Motor neuron (in vitro differentiated cells): Measurements from ENCODE around the gene MB. TPM values are rescaled to one million over a fixed set of nuclear protein-coding genes. Genes with fewer than 3 reads are reported as not detected.

ENCODE experiments used
- ATAC-seq, 8 experiments: fragments of 200-7000 bp; cut with Tn5 transposase; replicated peaks in 6 of 8; 2 replicates each; pipeline ENCODE4 v1.8.0; 2021; ENCODE audit warnings: mild to moderate bottlenecking in 8 of 8, moderate library complexity in 8 of 8
- H3K27ac ChIP-seq, 2 donors: fragments of 250-450 bp; sonication (Bioruptor Pico); 2 replicates each; pipeline ENCODE4 v1.9.0; 2021; ENCODE audit warnings: antibody characterized with exemption in 2 of 2, mild to moderate bottlenecking in 2 of 2, moderate library complexity in 1 of 2
- H3K4me1 ChIP-seq, 2 donors: fragments of 250-450 bp; sonication (Bioruptor Pico); replicated peaks in 1 of 2; 2 replicates each; pipeline ENCODE4 v1.6.1; 2021; ENCODE audit warnings: antibody characterized with exemption in 2 of 2, mild to moderate bottlenecking in 2 of 2, moderate library complexity in 1 of 2
- H3K4me3 ChIP-seq, 5 donors: fragments of 250-450 bp; sonication (Bioruptor Pico); 2 replicates each; pipeline ENCODE4 v1.9.0; 2021; ENCODE audit warnings: antibody characterized with exemption in 5 of 5, mild to moderate bottlenecking in 5 of 5, moderate library complexity in 4 of 5
- WGBS, 10 experiments: fragments of 450-650 bp; shearing (Covaris generic); methylation state at CpG; one replicate each; pipeline ENCODE4 v1.0.0; 2022; 5-methylcytosine and 5-hydroxymethylcytosine counted together
- in situ Hi-C, 9 experiments: fragments of 400-800 bp; cut with MboI; loops; one replicate each; pipeline ENCODE4 v1.15.0; 2021; ENCODE audit warnings: low sequenced_read_pairs in 9 of 9, low pct_unique_long_range_greater_than_20kb in 2 of 9; ENCODE audit not compliant: unreplicated experiment in 9 of 9
- total RNA-seq, 8 experiments: library from RNA; unstranded; fragments of 300-600 nt; gene quantifications; 2 replicates each; pipeline versions ENCODE4 v1.2.3 to v1.2.4, GENCODE V29; 2022

Gene MB
- total RNA-seq, 8 experiments from 2014 or later: 0.73 to 1.5 (median 0.76) TPM; not detected in 5

DNA sequence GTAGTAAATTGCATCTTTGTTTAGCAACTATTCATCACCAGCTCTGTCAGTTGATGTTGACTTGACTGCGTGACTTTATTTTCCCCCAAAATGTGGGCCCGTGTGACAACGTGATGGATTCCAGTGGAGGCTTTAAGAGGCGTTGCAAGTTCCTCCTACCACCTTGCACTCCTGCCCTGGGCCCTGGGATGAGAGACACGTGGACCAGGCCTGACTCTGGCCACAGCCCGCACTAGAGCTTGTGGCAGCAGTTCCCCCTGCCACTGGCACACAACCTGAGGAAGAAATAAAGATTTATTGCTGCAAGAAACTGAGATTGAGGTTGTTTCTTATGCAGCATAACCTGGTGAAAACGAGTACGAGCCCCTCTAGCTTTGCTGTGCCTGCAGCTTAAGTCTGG, 44.6 kb downstream of the MB start:
- in situ Hi-C loops: no loop called here
- H3K4me1 ChIP-seq: peaks cover 18 to 26% of the 10 kb centered on the region in 2 donors
- no peak overlapping the region for H3K27ac ChIP-seq
- 40 to 79% (median 71%) methylated on average over 1 to 7 of the region's 8 CpGs; no CpG with 5 or more reads in 4 of the 10 experiments for WGBS, 10 experiments
- ATAC-seq: no peak
- no peak overlapping the region for H3K4me3 ChIP-seq

DNA sequence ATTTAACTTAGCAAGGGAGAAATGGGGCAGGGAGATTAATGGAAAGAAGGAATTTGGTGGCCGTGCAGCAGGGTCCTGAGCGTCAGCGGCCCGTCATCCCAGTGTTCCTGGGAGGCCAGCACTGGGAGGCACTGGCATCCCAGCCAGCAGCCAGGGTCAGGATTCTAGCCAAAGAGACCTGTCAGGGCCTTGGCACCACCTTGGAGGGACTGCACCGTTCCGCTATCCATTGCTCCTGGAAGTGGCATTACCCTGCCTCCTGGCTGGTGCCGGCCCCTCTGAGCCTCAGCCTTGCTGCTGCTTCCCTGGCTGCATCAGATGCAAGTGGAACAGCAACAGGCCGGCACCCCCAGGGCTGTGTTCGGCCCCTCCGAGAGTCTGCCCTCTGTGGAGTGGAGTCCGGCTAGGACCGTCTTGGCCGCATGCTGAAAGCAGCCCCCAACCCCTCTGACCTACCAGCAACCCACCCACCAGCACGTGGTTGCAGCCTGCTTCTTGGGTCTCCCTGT, 46.4 kb downstream of the MB start:
- in situ Hi-C loops: no loop called here
- no peak for ATAC-seq
- Histone ChIP-seq H3K4me1 (peaks cover 27 to 36% of the 10 kb centered on the region in 2 donors), H3K27ac (no peak overlapping the region), H3K4me3 (no peak overlapping the region)
- WGBS, 10 experiments: 80 to 89% (median 83%) methylated on average over 2 to 5 of the region's 14 CpGs; no CpG with 5 or more reads in 7 of the 10 experiments

DNA sequence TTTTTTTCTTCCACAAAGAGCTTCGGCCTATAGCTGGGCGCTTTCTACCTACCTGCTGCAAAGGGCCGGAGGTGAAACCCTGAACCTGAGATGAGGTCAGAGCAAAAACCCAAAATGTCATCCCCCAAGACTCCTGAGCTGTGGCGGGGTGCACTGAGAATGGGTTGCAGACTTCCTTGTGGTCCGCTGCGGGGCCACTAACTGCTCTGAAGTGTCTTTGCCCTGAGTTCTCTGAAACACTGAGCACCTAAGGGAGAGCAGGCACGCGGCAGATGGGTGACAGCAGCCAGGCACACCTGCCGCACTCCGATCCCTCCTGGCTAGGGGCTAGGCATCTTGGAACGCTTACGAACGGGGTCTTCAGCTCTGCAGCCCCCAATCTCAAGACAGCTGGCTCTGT, 47.2 kb downstream of the MB start:
- no peak for ATAC-seq
- H3K27ac ChIP-seq: no peak overlapping the region
- H3K4me1 ChIP-seq: peaks cover 27 to 36% of the 10 kb centered on the region in 2 donors
- in situ Hi-C loops: no loop called here
- WGBS, 10 experiments: 77 to 100% (median 91%) methylated on average over 1 to 6 of the region's 13 CpGs; no CpG with 5 or more reads in 4 of the 10 experiments
- no peak overlapping the region for H3K4me3 ChIP-seq

DNA sequence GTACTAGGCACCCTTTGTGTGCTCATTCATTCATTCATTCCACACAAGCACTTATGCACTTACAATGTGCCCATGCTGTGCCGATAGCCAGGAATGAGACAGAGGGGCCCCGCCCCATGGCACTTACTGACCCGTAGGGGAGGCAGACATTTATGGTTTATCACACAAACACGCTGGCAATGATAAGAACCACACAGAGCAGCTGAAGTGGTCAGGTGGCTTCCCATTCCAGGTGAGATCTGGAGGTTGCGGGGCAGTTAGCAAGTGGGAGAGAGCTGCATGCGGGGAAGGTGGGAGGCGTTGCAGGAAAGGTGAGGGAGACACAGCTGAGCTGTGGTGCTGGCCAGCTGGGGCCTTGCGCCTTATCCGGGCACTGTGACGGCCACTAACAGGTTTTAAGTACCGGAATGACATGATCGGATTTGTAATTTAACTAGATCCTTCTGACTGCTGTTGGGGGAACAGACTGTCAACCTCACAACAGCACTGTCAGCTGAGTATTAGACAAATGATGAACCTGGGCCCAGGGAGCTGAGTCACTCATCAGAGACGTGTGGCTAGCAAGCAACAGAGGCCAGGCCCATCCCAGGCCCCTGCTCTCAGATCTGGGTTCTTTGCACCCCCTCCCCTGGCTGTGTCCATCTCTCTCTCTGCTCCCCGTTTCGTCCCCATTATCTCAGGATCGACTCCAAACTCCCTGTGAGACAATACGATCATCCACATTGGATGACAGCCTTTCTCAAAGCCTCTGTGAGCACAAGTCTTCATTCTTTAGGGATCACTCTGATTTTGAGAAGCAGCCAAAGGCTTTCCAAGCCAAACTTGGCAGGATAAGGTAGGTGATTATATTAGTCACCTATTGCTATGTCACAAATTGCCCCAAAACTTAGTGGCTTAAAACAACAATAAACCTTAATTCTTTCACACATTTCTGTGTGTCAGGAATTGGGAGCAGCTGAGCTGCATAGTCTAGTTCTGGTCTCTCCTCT, 48.1 kb downstream of the MB start:
- Histone ChIP-seq H3K27ac (peak overlapping the region in 1 of 2 donors; percentile 73), H3K4me3 (no peak overlapping the region), H3K4me1 (peaks cover 27 to 36% of the 10 kb centered on the region in 2 donors)
- ATAC-seq: peak in 6 of 8 experiments; percentile 67 to 78 (median 77)
- WGBS, 10 experiments: 0 to 100% (median 68%) methylated on average over 1 to 8 of the region's 17 CpGs; no CpG with 5 or more reads in 2 of the 10 experiments
- in situ Hi-C loops: no loop called here

DNA sequence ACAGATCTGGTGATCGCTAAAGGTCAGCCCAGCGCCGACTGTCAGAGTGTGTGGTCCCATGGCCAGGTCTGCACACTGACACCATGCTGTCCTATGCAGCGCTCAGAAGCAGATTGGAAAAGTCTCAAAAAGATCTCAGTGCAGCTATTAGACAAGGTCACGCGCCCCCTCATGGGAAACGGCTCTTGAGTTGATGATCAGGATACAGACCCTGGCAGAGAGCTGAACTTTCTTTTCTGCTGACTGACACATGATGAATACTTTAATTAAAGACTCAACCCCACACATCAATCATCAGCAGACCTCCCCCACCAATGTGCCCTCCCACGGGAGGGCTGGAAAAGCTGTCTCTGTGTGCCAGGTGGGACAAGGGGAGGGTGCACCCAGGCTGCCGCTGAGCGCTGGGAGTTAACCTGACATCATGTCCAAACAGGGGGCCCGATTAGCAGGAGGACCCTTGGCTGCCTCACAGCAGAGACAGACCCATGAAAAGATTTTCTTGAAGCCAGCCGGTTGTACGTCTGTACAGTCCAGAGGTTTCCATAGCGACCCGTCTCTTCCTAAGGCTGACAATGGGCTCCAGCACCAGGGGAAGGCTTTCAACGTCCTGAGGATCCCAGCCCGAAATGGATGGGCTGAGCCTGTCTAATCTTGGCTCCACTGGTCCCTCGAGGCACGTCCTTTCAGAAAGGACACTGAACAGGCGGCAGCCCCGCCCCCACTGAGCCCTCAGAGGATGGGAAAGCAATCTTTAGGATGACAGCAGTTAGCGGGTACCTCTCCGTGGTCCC, 49.6 kb downstream of the MB start:
- Histone ChIP-seq H3K27ac (peak overlapping the region in 1 of 2 donors; percentile 3), H3K4me1 (peaks cover 27 to 35% of the 10 kb centered on the region in 2 donors), H3K4me3 (no peak overlapping the region)
- peak in 5 of 8 experiments; percentile 82 to 84 (median 83) for ATAC-seq
- 0 to 91% (median 37%) methylated on average over 1 to 8 of the region's 23 CpGs; no CpG with 5 or more reads in 3 of the 10 experiments for WGBS, 10 experiments
- in situ Hi-C loops: no loop called here

DNA sequence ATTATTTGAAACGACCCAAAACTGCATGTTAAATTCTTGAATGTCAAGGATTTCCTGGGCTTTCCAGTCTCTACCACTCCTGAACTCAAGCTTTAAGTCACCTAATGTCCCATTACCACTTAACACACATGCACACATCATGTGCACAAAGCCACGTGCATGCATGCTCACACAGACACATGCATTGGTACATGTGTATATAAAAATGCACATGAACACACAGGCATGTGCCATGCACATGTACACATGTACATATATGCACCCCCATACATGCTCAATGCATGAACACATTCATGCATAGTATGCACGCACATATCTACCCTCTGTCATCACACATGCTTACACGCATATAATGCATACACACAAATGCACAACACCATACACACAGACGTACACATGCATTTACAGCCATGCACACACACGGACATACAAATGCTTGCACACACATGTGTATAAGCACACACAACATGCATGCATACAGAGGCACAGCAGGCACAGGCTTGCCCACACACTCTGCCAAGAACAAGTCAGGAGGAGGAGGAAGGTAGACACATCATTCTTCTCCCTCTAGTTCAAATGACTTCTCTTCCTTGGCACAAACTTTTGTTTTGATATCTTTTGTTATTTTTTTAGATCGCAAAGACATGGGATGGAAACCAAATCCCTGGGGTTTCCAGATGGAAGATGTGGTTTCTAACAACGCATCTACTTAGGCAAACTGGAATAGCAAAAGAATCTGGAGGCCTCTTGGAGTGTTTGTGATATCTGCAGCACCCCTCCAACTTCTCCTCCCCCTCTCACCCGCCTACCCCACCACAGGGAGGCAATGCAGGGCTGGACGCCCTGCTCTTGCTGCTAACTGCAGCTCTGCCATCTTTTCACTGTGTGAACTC, 51.9 kb downstream of the MB start:
- no peak for ATAC-seq
- 22 to 93% (median 75%) methylated on average over 2 to 7 of the region's 10 CpGs; no CpG with 5 or more reads in 1 of the 10 experiments for WGBS, 10 experiments
- no peak overlapping the region for H3K27ac ChIP-seq
- H3K4me3 ChIP-seq: no peak overlapping the region
- H3K4me1 ChIP-seq: peaks cover 27 to 33% of the 10 kb centered on the region in 2 donors
- in situ Hi-C loops: no loop called here

DNA sequence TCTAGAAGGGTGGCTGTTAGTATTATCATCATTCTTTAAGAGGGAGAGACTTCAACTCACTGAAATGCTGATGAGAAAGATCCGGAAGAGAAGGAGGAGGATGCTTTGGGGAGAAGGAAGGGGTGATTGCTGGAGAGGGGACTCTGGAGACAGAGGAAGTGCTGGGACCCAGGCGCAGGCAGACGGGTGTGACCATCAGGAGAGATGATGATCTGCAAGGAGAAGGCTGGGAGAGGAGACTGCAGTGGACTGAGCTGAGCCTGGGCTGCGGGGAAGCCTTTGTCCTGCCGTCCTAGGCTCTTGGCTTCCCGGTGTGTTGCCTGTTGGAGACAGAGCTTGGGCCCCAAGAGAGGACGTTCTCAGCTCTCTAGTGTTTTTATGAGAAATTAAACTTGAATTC, 53.9 kb downstream of the MB start:
- Histone ChIP-seq H3K27ac (no peak overlapping the region), H3K4me3 (no peak overlapping the region), H3K4me1 (peaks cover 15 to 21% of the 10 kb centered on the region in 2 donors)
- in situ Hi-C loops: no loop called here
- WGBS, 10 experiments: 33 to 90% (median 58%) methylated on average over 1 to 6 of the region's 7 CpGs; no CpG with 5 or more reads in 3 of the 10 experiments
- ATAC-seq: no peak

DNA sequence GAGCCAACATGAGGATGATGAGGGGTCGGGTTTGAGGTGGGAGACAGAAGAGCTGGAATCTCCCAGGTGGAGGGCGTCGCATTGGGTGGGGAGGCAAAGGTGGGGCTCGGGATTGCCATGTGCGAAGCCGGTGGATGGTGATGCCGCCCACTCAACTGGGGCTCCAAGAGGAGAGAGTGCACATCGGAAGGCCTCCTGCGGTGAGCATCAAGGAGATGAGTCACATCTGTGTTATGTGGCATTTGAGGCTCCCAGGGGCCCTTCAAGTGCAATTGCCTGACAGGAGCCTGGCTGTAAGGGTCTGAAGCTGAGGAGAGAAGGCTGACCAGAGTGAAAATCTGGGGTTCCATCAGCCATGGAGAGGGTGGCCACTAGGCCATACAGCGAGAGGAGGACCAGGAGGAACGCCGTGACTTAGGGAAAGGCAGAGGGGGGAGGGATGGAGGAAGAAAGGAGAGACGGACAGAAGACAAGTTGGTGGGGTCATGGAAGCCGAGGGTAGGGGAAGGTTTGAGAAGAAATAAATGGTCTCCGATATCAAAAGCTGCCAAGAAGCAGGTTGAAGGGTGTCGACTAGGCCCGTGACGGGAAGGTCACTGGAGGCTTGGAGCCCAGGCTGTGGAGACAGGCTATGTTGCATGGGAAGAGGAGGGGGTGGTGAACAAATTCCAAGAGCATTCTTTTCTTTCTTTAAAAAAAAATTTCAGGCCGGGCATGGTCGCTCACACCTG, 55.2 kb downstream of the MB start:
- peak in 4 of 8 experiments; percentile 24 to 46 (median 27) for ATAC-seq
- in situ Hi-C loops: no loop called here
- Histone ChIP-seq H3K27ac (no peak overlapping the region), H3K4me3 (no peak overlapping the region), H3K4me1 (peaks cover 3 to 11% of the 10 kb centered on the region in 2 donors)
- 48 to 94% (median 81%) methylated on average over 5 to 15 of the region's 20 CpGs; no CpG with 5 or more reads in 2 of the 10 experiments for WGBS, 10 experiments

DNA sequence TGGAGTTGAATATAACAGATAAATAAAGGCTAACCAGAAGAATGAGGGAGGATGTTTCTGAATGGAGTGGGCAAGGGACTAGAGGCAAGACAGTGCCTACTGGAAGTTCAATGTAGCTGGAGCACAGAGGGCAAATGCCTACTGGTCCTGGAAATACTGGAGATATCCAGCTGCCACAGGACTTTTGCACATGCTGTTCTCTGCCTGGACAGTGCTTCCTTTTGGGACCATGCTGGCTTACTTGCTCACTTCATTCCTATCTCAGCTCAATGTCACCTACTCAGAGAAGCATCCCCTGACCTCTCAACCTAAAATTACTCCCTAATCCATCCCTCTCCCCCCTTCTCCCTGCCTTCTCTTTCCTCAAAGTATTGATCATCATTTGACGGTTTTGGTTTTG, 56.3 kb downstream of the MB start:
- no peak for ATAC-seq
- no peak overlapping the region for H3K27ac ChIP-seq
- 43 to 100% (median 92%) methylated on average over 1 of the region's 1 CpG; no CpG with 5 or more reads in 1 of the 10 experiments for WGBS, 10 experiments
- in situ Hi-C loops: no loop called here
- peaks cover under 1 to 10% of the 10 kb centered on the region in 2 donors for H3K4me1 ChIP-seq
- no peak overlapping the region for H3K4me3 ChIP-seq

DNA sequence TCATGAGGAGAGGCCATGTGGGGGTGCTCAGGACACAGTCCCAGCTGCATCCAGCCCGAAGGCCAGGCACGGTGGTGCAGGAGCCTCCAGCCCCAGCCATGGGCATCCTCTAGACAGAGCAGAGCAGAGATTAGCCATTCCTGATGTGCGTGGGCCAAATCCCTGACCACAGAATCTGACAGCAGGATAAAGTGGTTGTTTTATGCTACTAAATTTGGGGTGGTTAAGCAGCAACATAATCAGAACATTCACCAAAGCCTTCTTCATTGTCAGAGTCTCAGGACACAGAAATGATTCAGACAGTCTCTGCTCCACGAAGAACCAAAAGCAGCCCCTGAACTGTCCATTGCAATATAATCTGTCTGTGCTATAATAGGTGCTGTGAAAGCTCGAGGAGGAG, 56.8 kb downstream of the MB start:
- WGBS, 10 experiments: 30 to 80% (median 57%) methylated on average over 2 to 4 of the region's 5 CpGs; no CpG with 5 or more reads in 4 of the 10 experiments
- H3K27ac ChIP-seq: no peak overlapping the region
- ATAC-seq: no peak
- in situ Hi-C loops: no loop called here
- H3K4me3 ChIP-seq: no peak overlapping the region
- H3K4me1 ChIP-seq: peaks cover 5 to 15% of the 10 kb centered on the region in 2 donors

DNA sequence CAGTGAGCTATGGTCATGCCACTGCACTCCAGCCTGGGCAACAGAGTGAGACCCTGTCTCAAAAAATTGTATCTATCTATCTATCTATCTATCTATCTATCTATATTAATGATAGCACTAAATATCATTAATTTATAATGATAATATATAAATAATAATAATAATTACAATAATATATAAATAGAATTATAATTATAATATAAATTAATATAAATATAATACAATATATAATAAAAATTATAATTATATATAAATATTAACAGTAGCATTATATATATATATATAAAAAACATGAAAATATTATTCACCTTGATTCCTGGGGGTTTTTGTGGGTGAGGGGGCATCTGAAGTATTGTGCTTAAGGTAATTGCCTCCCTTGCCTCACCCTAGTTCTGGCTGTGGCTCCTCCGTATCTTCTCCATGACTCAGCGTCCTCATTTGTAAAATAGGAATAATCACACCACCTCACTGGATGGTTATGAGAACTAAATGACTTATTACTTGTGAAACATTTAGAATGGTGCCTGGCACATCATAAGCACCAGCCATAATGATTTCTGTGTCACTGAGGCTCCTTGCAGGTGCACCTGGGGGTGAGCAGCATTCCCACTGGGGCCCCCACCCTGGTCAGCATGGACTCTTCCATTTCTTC, 57.6 kb downstream of the MB start:
- in situ Hi-C loops: no loop called here
- WGBS, 10 experiments: 17 to 100% (median 53%) methylated on average over 1 to 2 of the region's 2 CpGs; no CpG with 5 or more reads in 2 of the 10 experiments
- peak in 4 of 8 experiments; percentile 19 to 89 (median 60) for ATAC-seq
- H3K27ac ChIP-seq: no peak overlapping the region
- H3K4me1 ChIP-seq: peaks cover 9 to 20% of the 10 kb centered on the region in 2 donors
- H3K4me3 ChIP-seq: no peak overlapping the region
